Panc1 (cell line): ENCODE results near the gene RXFP2. TPM values are rescaled to one million over a fixed set of nuclear protein-coding genes. Genes with fewer than 3 reads are reported as not detected.

Source experiments
- ATAC-seq: fragments of 200-7000 bp; cut with Tn5 transposase; 2 replicates; pipeline ENCODE4 v1.9.1; 2020; ENCODE audit warnings: mild to moderate bottlenecking, moderate library complexity
- BruUV-seq: library from RNA; stranded (reverse); fragments of 400-500 nt; replicated peaks from 2 replicates; lab custom pipeline; 2021; lab: Mats Ljungman, UMichigan
- CTCF ChIA-PET: fragments of 300-600 bp; sonication (Branson Sonifier 250); formaldehyde crosslinking; loops from one replicate; lab custom pipeline; 2022; ENCODE audit warnings: antibody characterized with exemption; lab: Charles Lee
- POLR2A ChIA-PET: fragments of 300-600 bp; sonication (Branson Sonifier 250); formaldehyde crosslinking; loops from one replicate; lab custom pipeline; 2022; ENCODE audit warnings: antibody characterized with exemption; lab: Charles Lee
- DNase-seq: peaks from one replicate; pipeline ENCODE4 v3.0.0-alpha.2; 2010; ENCODE audit warnings: low read depth, low spot score
- H3K27ac ChIP-seq: 2 replicates; pipeline ENCODE4 v1.5.1; 2011; ENCODE audit warnings: mild to moderate bottlenecking, low read length, inconsistent platforms
- H3K27me3 ChIP-seq: fragments of 200-500 bp; sonication (Bioruptor generic); 2 replicates; pipeline ENCODE4 v1.6.0; 2014; ENCODE audit warnings: low read length, inconsistent platforms; ENCODE audit not compliant: control insufficient read depth, insufficient read depth
- H3K36me3 ChIP-seq: fragments of 200-500 bp; sonication (Bioruptor generic); 2 replicates; pipeline ENCODE4 v1.5.1; 2014; ENCODE audit warnings: inconsistent platforms, mild to moderate bottlenecking, low read length, moderate library complexity; ENCODE audit not compliant: control insufficient read depth, insufficient read depth
- H3K4me1 ChIP-seq: 2 replicates; pipeline ENCODE4 v1.5.1; 2011; ENCODE audit warnings: inconsistent platforms, mild to moderate bottlenecking, low read length, moderate library complexity; ENCODE audit not compliant: control insufficient read depth, insufficient read depth
- H3K4me3 ChIP-seq, 2 experiments: 2 replicates each; pipeline ENCODE4 v1.5.1; 2011 to 2012; ENCODE audit warnings: low read depth in 2 of 2, low read length in 2 of 2, mild to moderate bottlenecking in 2 of 2, inconsistent platforms in 1 of 2, moderate library complexity in 1 of 2
- H3K9me3 ChIP-seq: fragments of 200-500 bp; sonication (Bioruptor generic); 2 replicates; pipeline ENCODE4 v1.5.1; 2014; ENCODE audit warnings: low read depth, mild to moderate bottlenecking, inconsistent platforms, low read length, moderate library complexity; ENCODE audit not compliant: control insufficient read depth, insufficient read depth
- POLR2AphosphoS5 ChIP-seq: IDR thresholded peaks from 2 replicates; pipeline ENCODE4 v1.6.1; 2012; ENCODE audit warnings: mild to moderate bottlenecking, low read depth, low read length, moderate library complexity
- REST ChIP-seq, 2 experiments: IDR thresholded peaks; 2 replicates each; pipeline ENCODE4 v1.6.1; 2011 to 2012; ENCODE audit warnings: low read depth in 2 of 2, control low read depth in 1 of 2, low read length in 1 of 2, mild to moderate bottlenecking in 1 of 2, moderate library complexity in 1 of 2; ENCODE audit not compliant: insufficient read depth in 1 of 2
- SIN3A ChIP-seq: IDR thresholded peaks from 2 replicates; pipeline ENCODE4 v1.6.1; 2012; ENCODE audit warnings: low read depth, mild to moderate bottlenecking, low read length, moderate library complexity, borderline replicate concordance; ENCODE audit not compliant: insufficient read depth
- TCF7L2 ChIP-seq: IDR thresholded peaks from 2 replicates; pipeline ENCODE4 v1.6.1; 2011; ENCODE audit warnings: mild to moderate bottlenecking, low read depth, low read length, inconsistent platforms
- in situ Hi-C: cut with HindIII; loops from 2 replicates; pipeline ENCODE4 v1.10.0; 2016; ENCODE audit warnings: low sequenced_read_pairs, low pct_unique_long_range_greater_than_20kb
- intact Hi-C: fragments of 100-400 bp; cut with micrococcal nuclease; formaldehyde crosslinking; loops from one replicate; pipeline ENCODE4 v1.10.0; 2022; ENCODE audit not compliant: unreplicated experiment
- total RNA-seq: library from RNA; stranded (reverse); gene quantifications from one replicate; pipeline ENCODE4 v1.2.1, GENCODE V29; 2021; ENCODE audit not compliant: unreplicated experiment
- TF ChIP-seq, protein P1 (sequence below): fragments of 450-650 bp; IDR thresholded peaks from 2 replicates; pipeline ENCODE4 v1.5.1; 2017; ENCODE audit warnings: mild to moderate bottlenecking

RXFP2 gene
- total RNA-seq, 1 experiment from 2014 or later, result not detected

DNA sequence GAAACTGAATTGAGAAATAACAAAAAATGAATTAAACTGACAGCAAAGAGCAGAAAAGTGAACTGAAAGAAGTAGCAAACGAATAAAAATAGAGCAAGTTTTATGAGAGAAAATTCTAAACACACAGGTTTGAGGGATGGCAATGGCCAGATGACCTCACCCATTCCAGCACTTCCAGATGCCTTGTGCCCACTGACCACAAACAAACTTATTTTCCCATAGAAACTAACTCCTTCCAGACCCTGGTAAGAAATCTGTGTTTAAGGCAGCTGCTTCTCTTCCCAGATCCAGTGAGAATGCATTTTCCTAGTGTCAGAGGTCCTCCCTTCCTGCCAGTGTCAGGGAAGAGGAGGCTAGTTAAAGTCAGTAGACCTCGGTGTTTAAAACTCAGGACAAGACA is 51.7 kb downstream of the RXFP2 start:
- ATAC-seq, result no peak
- Histone ChIP-seq H3K36me3 (no peaks in the 10 kb centered on the region), H3K4me3 (no peak overlapping the region), H3K4me1 (no peaks in the 10 kb centered on the region), H3K27me3 (no peaks in the 10 kb centered on the region; the same call in 1 of the 2 replicates), H3K9me3 (no peaks in the 10 kb centered on the region), H3K27ac (no peak overlapping the region)
- CTCF ChIA-PET, result no interaction called here
- intact Hi-C loops, result no loop called here
- in situ Hi-C loops, result no loop called here
- POLR2A ChIA-PET, result no interaction called here
- no peak for DNase-seq
- BruUV-seq, result no TSS peak
- TF ChIP-seq REST (IDR thresholded peaks at IDR 0.05; ENCODE audit: insufficient read depth in 1 of 2, low read depth in 2 of 2, low read length in 1 of 2) (no peak), TCF7L2 (no peak), SIN3A (no peak), POLR2AphosphoS5 (no peak)
- TF ChIP-seq, protein P1, sequence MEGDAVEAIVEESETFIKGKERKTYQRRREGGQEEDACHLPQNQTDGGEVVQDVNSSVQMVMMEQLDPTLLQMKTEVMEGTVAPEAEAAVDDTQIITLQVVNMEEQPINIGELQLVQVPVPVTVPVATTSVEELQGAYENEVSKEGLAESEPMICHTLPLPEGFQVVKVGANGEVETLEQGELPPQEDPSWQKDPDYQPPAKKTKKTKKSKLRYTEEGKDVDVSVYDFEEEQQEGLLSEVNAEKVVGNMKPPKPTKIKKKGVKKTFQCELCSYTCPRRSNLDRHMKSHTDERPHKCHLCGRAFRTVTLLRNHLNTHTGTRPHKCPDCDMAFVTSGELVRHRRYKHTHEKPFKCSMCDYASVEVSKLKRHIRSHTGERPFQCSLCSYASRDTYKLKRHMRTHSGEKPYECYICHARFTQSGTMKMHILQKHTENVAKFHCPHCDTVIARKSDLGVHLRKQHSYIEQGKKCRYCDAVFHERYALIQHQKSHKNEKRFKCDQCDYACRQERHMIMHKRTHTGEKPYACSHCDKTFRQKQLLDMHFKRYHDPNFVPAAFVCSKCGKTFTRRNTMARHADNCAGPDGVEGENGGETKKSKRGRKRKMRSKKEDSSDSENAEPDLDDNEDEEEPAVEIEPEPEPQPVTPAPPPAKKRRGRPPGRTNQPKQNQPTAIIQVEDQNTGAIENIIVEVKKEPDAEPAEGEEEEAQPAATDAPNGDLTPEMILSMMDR, result no peak

DNA sequence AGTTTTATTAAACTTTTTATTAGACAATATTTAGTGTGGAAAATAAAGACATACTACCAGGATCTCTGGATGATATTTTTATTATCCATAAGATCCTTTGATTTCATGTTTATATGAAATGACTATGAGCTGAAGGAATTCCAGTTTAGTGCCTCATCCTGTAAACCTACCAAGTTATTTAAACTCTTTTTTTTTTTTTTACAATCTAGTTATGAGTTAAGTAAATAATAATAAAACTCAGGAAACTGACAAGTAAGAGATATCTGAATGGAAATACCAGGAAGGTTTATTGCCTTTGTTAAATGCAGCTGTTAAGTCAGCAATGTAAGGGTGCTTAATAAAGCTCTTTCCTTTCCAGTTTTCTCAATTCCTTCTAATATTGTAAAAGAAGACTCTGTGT is 53.9 kb downstream of the RXFP2 start:
- BruUV-seq, result no TSS peak
- CTCF ChIA-PET, result no interaction called here
- Histone ChIP-seq H3K9me3 (no peaks in the 10 kb centered on the region), H3K36me3 (no peaks in the 10 kb centered on the region), H3K27ac (no peak overlapping the region), H3K27me3 (no peaks in the 10 kb centered on the region; the same call in 1 of the 2 replicates), H3K4me3 (no peak overlapping the region), H3K4me1 (no peaks in the 10 kb centered on the region)
- ATAC-seq (no peak), DNase-seq (no peak)
- TF ChIP-seq POLR2AphosphoS5 (no peak), TCF7L2 (peak; percentile 86), REST (IDR thresholded peaks at IDR 0.05; ENCODE audit: insufficient read depth in 1 of 2, low read depth in 2 of 2, low read length in 1 of 2) (no peak)
- TF ChIP-seq, protein P1, result no peak
- in situ Hi-C loops, result no loop called here
- POLR2A ChIA-PET, result no interaction called here
- intact Hi-C loops, result no loop called here
